HG02981 (cell line): ENCODE measurements around the gene CPAMD8.

Experiments used
- ATAC-seq: cut with Tn5 transposase; IDR thresholded peaks from one replicate; pipeline ENCODE4 v1.9.1; 2021; ENCODE audit warnings: mild to moderate bottlenecking, moderate library complexity; ENCODE audit not compliant: unreplicated experiment

Gene CPAMD8

DNA sequence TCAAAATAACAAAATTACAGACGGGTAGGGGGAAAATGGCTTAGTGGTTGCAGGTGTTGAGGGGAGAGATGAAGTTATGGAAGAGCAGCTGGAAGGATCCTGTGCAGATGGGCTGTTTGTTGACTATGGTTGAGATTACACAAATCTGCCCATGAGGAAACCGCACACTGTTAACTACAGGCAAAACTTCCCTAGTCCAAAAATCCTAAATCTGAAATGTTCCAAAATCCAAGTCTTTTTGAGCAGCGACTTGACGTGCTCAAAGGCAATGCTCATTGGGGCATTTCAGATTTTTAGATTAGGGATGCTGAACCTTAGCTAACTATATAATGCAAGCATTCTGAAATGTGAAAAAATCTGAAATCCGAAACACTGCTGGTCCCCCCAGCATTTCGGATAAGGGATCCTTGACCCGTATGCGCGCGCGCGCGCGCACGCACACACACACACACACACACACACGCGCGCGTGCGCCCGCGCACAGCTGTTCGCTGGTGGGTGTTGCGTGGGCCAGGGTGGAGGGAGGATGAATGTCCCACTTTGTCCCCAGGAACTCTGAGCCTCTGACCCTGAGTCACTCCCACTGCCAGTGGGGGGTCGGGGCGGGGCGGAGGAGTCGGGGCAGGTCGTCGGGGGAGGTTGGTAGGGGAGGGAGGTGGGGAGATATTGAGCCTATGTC, 131.0 kb downstream of the CPAMD8 start:
- no peak for ATAC-seq

DNA sequence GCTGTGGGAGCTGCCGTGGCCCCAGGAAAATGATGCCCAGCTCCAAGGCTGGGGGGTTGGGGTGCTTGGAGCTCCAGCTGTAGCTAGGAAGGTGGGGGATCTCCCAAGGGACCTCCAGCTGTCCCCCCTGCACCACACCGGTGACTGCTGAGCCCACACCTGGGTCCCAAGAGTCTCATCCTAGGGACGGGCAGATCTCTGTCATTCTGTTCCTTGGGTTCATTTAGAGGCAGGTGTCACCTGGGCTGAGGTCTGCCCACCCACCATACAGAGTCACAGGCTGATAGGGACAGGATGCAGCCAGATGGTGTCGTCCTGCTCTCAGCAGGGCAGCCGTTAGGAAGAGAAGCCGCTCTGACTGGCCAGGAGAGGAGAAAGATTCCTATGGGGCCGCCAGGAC, 132.5 kb downstream of the CPAMD8 start:
- no peak for ATAC-seq

DNA sequence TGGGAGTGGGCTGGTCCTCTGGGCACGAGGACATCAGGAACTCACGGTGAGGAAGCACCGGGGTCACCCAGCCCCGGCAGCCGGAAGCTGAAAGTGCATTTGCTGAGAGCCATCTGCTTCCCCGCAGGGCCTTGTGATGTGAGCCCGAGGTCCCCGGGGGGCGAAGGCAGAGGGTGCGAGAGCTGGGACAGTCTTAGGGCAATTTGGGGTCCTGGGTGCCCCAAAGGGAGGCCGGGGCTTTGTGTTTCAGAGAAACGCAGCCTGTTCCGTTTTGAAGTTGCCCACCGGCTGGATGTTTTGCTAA, 133.0 kb downstream of the CPAMD8 start:
- no peak for ATAC-seq

DNA sequence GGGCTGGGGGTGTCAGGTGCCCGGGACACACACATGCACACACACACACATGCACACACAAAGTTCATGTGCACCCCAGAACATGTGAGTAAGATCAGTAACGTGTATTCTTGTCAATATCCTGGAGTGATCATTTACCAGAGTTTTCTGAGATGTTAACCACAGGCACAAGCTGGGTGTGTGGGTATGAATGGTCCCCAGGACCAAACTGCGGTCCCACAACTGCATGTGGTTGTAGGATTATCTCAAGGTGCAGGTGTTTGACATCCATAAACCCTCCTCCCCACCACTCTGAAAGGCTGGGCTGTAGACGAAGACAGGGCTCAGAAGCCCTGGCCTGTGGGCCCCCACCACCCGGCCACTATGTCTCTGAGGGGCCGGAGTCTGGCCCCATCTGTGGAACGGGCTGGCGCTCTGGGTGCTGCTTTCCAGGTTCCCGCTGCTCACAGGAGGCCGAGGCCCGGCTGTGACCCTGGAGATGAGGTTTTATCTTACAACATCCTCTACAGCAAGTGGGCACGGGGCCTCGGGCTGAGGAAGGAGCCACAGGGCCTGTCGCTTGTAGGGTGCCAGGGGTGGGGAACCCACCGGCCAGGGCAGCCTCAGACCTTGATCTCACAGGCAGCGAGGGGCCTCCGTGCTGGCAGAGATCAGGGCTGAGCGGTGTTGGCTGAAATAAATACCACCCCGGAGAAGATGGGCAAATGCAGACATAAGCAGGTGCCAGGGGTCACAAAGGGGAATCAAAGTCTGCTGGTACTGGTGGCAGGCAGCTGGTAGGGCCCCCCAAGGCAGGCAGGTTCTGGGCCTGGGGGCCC, 133.5 kb downstream of the CPAMD8 start:
- ATAC-seq, result no peak

DNA sequence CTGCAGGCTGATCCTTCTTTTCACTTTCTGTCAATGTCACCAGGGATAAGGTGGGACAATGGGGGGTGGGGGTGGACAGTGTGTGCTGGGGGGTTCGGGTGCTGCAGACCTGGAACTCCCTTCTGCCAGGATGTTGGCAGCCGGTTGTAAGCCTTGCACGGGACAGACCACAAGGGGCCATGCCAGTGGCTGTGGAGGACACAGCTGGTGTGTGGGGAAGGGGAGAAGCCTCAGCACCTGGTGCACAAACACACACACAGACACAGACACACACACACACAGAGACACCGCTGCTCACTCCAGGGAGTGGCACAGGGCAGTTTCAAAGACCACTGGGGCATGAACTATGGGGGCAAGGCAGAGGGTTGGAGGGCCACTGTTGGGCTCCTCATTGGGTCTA, 134.2 kb downstream of the CPAMD8 start:
- no peak for ATAC-seq

DNA sequence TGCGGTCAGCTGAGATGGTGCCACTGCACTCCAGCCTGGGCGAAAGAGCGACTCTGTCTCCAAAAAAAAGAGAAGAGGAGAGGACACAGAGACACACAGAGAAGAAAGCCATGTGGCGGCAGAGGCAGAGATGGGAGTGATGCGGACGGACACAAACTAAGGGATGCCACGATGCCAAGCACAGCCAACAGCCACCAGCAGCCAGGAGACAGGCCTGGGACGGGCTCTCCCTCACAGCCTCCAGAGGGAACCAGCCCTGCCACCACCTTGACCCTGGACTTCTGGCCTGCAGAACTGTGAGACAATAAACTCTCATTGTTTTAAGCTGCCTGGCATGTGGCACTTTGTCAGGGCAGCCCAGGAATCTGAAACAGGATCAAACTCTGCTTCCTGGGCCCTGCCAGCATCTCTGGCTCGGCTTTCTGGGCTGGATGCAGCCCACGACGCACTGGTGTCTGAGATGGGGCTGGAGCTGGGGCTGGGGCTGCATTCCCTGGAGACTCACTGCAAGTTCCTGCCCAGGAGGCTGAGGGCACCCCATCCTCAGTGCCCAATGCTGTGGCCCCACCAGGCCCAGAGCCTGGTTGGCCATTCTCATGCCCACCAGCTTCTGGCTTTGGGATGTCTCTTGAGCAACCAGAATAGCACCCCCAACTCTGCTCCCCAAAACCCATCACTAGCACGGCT, 134.8 kb downstream of the CPAMD8 start:
- no peak for ATAC-seq

DNA sequence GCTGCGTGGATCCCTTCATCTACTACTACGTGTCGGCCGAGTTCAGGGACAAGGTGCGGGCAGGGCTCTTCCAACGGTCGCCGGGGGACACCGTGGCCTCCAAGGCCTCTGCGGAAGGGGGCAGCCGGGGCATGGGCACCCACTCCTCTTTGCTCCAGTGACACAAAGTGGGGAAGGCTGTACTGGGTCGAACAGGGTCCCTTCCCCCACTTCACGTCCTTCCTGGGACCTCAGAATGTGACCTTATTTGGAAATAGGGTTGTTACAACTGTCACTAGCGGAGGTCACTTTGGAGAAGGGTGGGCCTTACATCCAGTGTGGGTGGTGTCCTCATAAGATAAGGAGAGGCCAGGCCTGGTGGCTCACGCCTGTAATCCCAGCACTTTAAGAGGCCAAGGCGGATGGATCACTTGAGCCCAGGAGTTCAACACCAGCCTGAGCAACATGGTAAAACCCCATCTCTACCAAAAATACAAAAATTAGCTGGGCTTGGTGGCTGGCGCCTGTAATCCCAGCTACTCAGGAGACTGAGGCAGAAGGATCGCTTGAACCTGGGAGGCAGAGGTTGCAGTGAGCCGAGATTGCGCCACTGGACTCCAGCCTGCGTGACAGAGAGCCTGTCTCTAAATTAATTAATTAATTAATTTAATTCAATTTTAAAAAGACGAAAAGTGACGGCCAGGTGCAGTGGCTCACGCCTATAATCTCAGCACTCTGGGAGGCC, 136.0 kb downstream of the CPAMD8 start:
- no peak for ATAC-seq

DNA sequence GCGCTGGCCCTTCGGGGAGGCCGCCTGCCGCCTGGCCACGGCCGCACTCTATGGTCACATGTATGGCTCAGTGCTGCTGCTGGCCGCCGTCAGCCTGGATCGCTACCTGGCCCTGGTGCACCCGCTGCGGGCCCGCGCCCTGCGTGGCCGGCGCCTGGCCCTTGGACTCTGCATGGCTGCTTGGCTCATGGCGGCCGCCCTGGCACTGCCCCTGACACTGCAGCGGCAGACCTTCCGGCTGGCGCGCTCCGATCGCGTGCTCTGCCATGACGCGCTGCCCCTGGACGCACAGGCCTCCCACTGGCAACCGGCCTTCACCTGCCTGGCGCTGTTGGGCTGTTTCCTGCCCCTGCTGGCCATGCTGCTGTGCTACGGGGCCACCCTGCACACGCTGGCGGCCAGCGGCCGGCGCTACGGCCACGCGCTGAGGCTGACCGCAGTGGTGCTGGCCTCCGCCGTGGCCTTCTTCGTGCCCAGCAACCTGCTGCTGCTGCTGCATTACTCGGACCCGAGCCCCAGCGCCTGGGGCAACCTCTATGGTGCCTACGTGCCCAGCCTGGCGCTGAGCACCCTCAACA, 136.6 kb downstream of the CPAMD8 start:
- no peak for ATAC-seq

DNA sequence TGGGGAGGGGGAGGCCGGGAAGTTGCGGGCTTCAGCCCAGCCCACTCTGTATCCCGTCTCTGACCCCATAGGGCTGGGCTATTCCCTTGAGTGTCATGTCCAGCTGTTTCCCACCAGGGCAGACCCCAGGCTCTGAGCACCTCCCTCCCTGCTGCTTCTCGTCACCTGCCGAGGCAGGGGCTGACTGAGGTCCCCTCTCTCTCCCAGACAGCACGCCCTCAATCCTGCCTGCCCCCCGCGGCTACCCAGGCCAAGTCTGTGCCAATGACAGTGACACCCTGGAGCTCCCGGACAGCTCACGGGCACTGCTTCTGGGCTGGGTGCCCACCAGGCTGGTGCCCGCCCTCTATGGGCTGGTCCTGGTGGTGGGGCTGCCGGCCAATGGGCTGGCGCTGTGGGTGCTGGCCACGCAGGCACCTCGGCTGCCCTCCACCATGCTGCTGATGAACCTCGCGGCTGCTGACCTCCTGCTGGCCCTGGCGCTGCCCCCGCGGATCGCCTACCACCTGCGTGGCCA, 137.2 kb downstream of the CPAMD8 start:
- ATAC-seq, result no peak

DNA sequence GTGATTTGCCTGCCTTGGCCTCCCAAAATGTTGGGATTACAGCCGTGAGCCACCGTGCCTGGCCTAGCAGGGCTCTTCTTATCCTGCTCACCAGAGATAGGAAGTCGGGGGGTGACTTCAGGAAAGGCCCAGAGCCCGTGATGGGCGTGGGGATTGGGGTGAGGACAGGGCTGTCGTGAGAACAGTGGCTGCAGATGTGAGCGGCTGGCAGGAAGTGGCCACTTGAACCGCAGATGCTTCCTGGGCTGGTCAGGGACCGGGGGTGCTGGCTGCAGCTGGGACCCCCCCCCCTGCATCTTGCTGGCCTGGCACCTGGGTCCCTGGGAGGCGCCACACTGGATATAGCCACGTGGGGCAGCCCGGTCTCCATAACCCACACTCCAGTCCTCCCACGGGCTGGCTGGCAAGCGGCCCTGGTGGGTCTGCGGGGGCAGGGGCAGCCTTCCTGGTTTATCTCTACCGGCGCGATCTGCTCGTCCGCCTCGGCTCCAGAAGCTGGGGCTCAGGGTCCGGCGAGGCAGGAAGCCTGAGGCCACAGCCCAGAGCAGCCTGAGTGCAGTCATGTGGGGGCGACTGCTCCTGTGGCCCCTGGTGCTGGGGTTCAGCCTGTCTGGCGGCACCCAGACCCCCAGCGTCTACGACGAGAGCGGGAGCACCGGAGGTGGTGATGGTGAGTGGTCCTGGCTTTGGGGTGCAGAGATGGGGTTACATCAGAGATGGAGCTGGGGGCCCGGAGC, 137.8 kb downstream of the CPAMD8 start, which contains the start of gene F2RL3:
TSS of gene F2RL3 (plus strand) at position 371 of the 737 bp plus-strand sequence. CDS start at position 562, 191 bp downstream.
- ATAC-seq, result no peak

DNA sequence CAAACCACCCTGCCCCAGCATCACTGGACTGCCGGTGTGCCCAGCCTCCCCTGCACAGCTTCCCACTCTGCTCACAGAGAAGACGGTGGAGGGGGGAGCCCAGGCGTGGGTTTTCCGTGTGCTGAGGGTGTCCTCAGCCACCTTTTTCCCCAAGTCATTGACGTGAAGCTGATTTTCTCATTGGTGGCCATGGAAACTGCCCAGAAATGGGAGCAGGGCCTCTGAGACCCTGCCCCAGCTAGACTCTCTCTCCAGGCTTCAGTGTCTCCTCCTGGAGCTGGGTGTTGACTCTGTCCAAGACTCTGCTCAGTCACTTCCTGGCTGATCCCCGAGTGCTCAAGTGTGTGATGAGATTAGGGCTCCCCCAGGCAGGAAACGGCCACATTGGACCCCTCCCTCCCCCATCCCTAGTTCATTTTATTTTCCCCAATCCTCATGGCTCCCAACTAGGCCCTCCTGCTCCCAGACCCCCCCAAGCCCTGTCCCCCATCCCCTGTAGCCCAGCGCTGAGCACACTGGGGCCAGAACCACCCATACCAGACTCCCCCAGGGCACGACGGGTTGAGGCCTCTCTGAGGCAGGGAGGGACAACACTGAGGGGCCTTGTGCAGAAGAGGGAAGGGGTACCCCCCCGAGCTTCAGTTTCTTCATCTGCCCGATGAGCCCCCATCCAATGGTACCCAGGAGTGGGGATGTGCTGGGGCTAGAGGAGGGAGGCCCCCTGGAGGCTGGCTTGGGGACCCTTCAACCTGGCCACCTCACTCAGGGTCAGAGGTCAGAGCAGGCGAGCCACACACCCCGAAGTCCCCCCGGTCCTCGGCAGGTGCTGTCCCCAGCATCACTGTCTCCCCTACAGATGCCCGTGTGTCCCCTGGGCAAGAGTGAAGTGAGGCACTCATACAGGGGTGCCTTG, 139.0 kb downstream of the CPAMD8 start:
- no peak for ATAC-seq

DNA sequence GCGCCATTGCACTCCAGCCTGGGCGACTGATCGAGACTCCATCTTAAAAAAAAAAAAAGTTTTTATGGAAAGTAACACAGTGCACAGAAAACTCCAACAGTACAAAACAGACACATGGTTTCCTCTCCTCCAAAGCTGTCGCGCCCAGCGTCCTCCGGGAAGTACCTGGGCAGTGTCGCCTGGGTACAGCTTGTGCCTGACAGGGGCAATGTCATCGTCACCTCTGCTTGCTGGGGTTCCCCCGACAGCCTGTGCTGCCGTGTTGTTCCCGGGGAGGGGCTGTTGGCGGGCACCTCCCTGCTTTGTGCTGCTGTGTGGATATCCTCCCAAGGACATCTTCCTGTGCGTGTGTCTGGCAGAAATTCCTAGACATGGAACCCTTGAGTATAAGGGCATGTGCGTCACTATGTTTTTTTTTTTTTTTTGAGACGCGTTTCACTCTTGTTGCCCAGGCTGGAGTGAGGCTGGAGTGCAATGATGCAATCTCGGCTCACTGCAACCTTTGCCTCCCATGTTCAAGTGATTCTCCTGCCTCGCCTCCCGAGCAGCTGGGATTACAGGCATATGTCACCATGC, 140.2 kb downstream of the CPAMD8 start:
- no peak for ATAC-seq

DNA sequence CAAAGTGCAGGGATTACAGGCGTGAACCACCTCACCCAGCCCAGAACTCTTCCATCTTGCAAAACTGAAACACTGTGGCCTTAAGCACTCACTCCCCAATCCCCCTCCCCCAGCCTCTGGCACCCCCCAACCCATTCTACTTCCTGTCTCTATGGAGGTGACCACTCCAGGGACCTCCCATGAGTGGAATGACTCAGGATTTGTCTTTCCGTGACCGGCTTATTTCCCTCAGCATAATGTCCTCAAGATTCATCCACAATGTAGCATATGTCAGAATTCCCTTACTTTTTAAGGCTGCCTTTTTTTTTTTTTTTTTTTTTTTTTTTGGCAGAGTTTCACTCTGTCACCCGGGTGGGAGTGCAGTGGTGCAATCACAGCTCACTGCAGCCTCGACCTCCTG, 141.4 kb downstream of the CPAMD8 start:
- ATAC-seq, result no peak

DNA sequence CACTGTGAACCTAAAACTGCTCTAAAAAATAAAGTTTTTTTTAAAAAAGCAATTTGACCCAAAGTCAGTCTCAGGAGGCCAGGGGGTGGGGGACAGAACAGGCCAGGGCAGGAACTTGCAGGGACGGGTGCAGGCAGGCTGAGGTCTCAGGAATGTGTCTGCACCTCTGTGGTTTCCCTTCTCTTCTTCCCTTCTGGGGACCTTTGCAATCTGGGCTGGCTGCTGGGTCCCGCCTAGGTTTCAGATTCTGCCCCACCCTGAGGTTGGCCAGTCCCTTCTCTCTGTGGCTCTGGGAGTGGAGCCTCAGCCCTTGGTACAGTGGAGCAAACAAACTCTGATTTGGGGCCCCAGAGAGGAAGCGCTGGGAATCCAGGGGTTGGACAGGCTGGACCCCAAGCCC, 143.1 kb downstream of the CPAMD8 start:
- no peak for ATAC-seq

DNA sequence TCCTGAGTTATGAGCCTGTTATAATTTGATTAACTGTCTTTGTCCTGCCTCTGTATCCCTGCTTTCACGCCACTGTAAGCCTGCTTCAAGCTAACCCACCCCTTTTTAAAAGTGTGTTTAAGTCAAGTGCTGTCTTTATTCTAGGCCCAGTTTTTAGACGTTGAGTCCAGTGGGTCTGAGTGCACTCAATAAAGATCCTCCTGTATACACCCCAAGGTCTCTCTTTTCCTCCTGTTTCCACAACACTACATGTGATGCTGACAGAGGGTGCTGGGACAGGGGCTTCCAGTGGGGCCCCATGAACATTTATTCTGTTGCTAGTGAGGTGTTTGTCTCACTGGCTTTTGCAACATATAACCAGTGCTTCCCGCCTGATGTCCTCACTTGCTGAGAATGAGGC, 144.5 kb downstream of the CPAMD8 start:
- no peak for ATAC-seq

DNA sequence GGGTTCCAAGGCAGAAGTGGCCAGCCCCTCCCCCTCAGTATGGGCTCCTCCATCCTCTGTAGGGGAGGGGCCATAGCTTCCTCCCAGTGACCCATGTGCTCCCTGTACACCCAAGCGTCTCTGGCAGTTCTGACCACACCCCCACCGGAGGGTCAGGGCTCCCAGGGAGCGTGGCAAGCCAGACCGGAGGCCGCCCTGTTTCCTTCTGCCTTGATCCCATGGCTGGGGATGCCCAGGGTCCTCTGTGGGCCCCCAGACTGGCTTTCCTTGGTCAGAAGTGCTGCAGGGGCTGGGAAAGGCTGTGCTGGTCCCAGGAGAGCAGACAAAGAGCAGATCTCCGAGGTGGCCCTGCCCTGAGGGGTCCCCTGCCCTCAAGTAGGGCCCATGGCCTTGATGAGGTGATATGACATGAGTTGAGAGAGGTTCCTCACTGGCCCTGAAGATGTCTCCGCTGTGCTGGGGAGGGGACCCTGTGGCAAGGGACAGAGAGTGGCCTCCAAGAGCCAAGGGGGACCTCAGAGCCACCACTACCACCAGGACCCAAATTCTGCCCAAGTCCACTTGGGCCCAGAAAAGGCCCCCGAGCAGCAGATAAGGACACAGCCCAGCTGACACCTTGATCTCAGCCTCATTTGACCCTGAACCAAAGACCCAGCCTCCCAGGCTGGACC, 145.6 kb downstream of the CPAMD8 start:
- no peak for ATAC-seq

DNA sequence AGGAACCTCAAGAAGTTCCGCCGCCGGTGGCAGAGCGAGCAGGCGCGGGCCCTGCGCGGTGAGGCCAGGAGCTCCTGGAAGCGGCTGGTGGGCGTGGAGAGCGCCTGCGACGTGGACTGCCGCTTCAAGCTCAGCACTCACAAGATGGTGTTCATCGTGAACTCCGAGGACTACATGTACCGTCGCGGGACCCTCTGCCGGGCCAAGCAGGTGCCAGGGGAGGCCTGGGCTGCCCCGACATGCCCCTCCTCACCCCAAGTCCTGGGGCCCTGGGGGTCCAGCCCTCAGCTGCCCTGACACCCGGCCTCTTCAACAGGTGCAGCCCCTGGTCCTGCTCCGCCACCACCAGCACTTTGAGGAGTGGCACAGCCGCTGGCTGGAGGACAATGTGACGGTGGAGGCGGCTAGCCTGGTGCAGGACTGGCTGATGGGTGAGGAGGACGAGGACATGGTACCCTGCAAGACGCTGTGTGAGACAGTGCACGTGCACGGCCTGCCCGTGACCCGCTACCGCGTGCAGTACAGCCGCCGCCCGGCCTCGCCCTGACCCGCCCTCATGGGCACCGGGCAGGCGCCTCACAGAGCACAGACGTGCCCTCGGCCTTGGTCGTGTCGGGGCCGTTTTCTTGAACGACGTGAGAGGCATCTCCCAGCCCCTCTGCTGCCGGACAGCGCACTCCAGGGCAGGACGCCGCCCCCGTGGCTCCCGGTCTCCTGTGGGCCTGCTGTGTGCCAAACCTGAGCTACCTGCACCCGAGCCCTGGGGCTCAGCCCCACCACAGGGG, 148.2 kb downstream of the CPAMD8 start:
- no peak for ATAC-seq
